ENCODE measurements around the gene GIPC2. TPM values are rescaled to one million over a fixed set of nuclear protein-coding genes. Genes with fewer than 3 reads are reported as not detected.

Gene GIPC2
- total and polyA plus RNA-seq, 9 of the 15 experiments (the other 6 are each of a cell fraction or from before 2014, with no cell fraction given): 0.01 to 0.05 (median 0.04) TPM; not detected in 3

DNA sequence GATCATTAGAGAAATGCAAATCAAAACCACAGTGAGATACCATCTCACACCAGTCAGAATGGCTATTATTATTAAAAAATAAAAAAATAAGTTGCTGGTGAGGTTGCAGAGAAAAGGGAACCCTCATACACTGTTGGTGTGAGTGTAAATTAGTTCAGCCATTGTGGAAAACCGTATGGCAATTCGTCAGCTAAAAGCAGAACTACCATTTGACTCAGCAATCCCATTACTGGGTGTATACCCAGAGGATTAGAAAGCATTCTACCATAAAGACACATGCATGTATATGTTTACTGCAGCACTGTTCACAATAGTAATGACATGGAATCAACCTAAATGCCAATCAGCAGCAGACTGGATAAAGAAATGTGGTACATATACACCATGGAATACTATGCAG lies 42.2 kb downstream of the GIPC2 start:
- Histone ChIP-seq H3K36me3 (ENCODE audit: control insufficient read depth, insufficient read depth, low read length) (no peaks in the 10 kb centered on the region), H3K79me2 (ENCODE audit: control insufficient read depth, insufficient read depth, low read length) (no peaks in the 10 kb centered on the region), H3K4me3 (no peak overlapping the region), H4K20me1 (replicated peaks; ENCODE audit: control insufficient read depth, insufficient read depth, low read length) (no peaks in the 10 kb centered on the region), H3K9ac (ENCODE audit: insufficient read depth in 1 of 2, low read depth in 2 of 2, low read length in 2 of 2) (no peak overlapping the region), H3K27me3 (ENCODE audit: control insufficient read depth in 2 of 2, insufficient read depth in 2 of 2, low read length in 2 of 2) (no peaks in the 10 kb centered on the region), H3K4me1 (replicated peaks in 1 of 2; ENCODE audit: control insufficient read depth in 2 of 2, insufficient read depth in 2 of 2, low read length in 2 of 2) (peaks cover 6 to 9% of the 10 kb centered on the region in 2 experiments), H3K27ac (ENCODE audit: extremely low read depth, low read depth, low read length) (no peak overlapping the region), H3K4me2 (ENCODE audit: insufficient read depth, low read length) (no peak overlapping the region), H3K9me3 (replicated peaks; ENCODE audit: control insufficient read depth, insufficient read depth, low read depth, low read length) (no peaks in the 10 kb centered on the region; the same call in 1 of the 2 replicates), H2AFZ (ENCODE audit: low read depth, low read length) (no peak overlapping the region), H3K9me1 (ENCODE audit: control insufficient read depth, insufficient read depth, low read length) (no peaks in the 10 kb centered on the region)
- in situ Hi-C loops (cut with MboI): no loop called here
- no peak for DNase-seq (ENCODE audit: extremely low read depth in 1 of 4, low spot score in 3 of 4)
- TF ChIP-seq TRIM28 (IDR thresholded peaks at IDR 0.05) (no peak), MAFG (tag; conservative IDR thresholded peaks at IDR 0.05) (0 out of 2 replicates have a peak, but pooled peaks have one; percentile 11)
- intact Hi-C loops (cut with micrococcal nuclease): no loop called here
- ChIA-PET CTCF (ENCODE audit: low intra/inter-chr PET ratio) (no interaction called here), POLR2A (interaction anchor here (1.2 to 2.0 kb wide), 3 partner anchors 12 to 83 kb away, joined by 3 to 7 read pairs (median 5); partner anchors contain the start of gene DNAJB4)
- FAIRE-seq: no peak
- ATAC-seq: no peak
- no TSS peak for BruUV-seq (replicated peaks)
- 18% methylated on average over 2 of the region's 2 CpGs for WGBS (ENCODE audit: insufficient coverage, low coverage, missing lambda C conversion rate)

DNA sequence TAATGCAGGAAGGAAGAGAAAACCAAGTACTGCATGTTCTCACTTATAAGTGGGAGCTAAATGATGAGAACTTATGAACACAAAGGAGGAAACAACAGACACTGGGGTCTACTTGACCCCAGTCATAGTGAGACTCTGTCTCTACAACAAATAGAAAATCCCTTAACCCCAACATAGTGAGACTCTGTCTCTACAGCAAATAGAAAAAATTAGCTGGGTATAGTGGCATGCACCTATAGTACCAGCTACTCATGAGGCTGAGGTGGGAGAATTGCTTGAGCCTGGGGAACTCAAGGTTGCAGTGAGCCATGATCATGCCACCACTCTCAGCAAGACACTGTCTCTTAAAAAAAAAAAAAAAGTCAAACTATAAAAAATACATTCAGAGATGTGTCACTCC lies 42.7 kb downstream of the GIPC2 start:
- POLR2A ChIA-PET: interaction anchor here (1.2 to 2.0 kb wide), 3 partner anchors 12 to 84 kb away, joined by 3 to 7 read pairs (median 5); partner anchors contain the start of gene DNAJB4

More for the DNA sequence above, 42.7 kb downstream of the GIPC2 start:
- H3K36me3 ChIP-seq (ENCODE audit: control insufficient read depth, insufficient read depth, low read length): no peaks in the 10 kb centered on the region
- in situ Hi-C loops (cut with MboI): no loop called here
- no peak overlapping the region for H2AFZ ChIP-seq (ENCODE audit: low read depth, low read length)
- intact Hi-C loops (cut with micrococcal nuclease): no loop called here
- CTCF ChIA-PET (ENCODE audit: low intra/inter-chr PET ratio): no interaction called here
- no peaks in the 10 kb centered on the region for H4K20me1 ChIP-seq (replicated peaks; ENCODE audit: control insufficient read depth, insufficient read depth, low read length)
- H3K27me3 ChIP-seq (ENCODE audit: control insufficient read depth in 2 of 2, insufficient read depth in 2 of 2, low read length in 2 of 2): no peaks in the 10 kb centered on the region
- no peak overlapping the region for H3K4me2 ChIP-seq (ENCODE audit: insufficient read depth, low read length)
- no peaks in the 10 kb centered on the region for H3K9me1 ChIP-seq (ENCODE audit: control insufficient read depth, insufficient read depth, low read length)
- H3K9ac ChIP-seq (ENCODE audit: insufficient read depth in 1 of 2, low read depth in 2 of 2, low read length in 2 of 2): no peak overlapping the region
- peaks cover 6 to 9% of the 10 kb centered on the region in 2 experiments for H3K4me1 ChIP-seq (replicated peaks in 1 of 2; ENCODE audit: control insufficient read depth in 2 of 2, insufficient read depth in 2 of 2, low read length in 2 of 2)
- no peak for ATAC-seq
- H3K4me3 ChIP-seq: no peak overlapping the region
- BruUV-seq (replicated peaks): no TSS peak
- H3K27ac ChIP-seq (ENCODE audit: extremely low read depth, low read depth, low read length): no peak overlapping the region
- no peaks in the 10 kb centered on the region for H3K79me2 ChIP-seq (ENCODE audit: control insufficient read depth, insufficient read depth, low read length)
- no peak for FAIRE-seq
- no peak for TF ChIP-seq CEBPG (CRISPR knock-in tag; IDR thresholded peaks at IDR 0.05)
- TF ChIP-seq CEBPG (tag; conservative IDR thresholded peaks at IDR 0.05 in 1 of 2, IDR thresholded peaks at IDR 0.05 in 1 of 2): no peak
- no peak for TF ChIP-seq ZNF586 (CRISPR knock-in tag; conservative IDR thresholded peaks at IDR 0.05)
- no peak for TF ChIP-seq SMARCA5 (IDR thresholded peaks at IDR 0.05)
- TF ChIP-seq MEF2D (tag; conservative IDR thresholded peaks at IDR 0.05; ENCODE audit: low read depth): no peak
- TF ChIP-seq, protein P1, sequence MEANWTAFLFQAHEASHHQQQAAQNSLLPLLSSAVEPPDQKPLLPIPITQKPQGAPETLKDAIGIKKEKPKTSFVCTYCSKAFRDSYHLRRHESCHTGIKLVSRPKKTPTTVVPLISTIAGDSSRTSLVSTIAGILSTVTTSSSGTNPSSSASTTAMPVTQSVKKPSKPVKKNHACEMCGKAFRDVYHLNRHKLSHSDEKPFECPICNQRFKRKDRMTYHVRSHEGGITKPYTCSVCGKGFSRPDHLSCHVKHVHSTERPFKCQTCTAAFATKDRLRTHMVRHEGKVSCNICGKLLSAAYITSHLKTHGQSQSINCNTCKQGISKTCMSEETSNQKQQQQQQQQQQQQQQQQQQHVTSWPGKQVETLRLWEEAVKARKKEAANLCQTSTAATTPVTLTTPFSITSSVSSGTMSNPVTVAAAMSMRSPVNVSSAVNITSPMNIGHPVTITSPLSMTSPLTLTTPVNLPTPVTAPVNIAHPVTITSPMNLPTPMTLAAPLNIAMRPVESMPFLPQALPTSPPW (CRISPR knock-in tag; IDR thresholded peaks at IDR 0.05): no peak
- no peak for DNase-seq (ENCODE audit: extremely low read depth in 1 of 4, low spot score in 3 of 4)
- H3K9me3 ChIP-seq (replicated peaks; ENCODE audit: control insufficient read depth, insufficient read depth, low read depth, low read length): no peaks in the 10 kb centered on the region; the same call in 1 of the 2 replicates

Data from K562 (cell line).